HG02798 (cell line): ENCODE measurements around the gene CROT.
A peak's percentile ranks its signal among the peaks of the same experiment; 100 is the strongest.

Experiments used
- ATAC-seq: cut with Tn5 transposase; IDR thresholded peaks from one replicate; pipeline ENCODE4 v1.9.1; 2021; ENCODE audit warnings: mild to moderate bottlenecking; ENCODE audit not compliant: unreplicated experiment, poor library complexity

CROT gene

DNA sequence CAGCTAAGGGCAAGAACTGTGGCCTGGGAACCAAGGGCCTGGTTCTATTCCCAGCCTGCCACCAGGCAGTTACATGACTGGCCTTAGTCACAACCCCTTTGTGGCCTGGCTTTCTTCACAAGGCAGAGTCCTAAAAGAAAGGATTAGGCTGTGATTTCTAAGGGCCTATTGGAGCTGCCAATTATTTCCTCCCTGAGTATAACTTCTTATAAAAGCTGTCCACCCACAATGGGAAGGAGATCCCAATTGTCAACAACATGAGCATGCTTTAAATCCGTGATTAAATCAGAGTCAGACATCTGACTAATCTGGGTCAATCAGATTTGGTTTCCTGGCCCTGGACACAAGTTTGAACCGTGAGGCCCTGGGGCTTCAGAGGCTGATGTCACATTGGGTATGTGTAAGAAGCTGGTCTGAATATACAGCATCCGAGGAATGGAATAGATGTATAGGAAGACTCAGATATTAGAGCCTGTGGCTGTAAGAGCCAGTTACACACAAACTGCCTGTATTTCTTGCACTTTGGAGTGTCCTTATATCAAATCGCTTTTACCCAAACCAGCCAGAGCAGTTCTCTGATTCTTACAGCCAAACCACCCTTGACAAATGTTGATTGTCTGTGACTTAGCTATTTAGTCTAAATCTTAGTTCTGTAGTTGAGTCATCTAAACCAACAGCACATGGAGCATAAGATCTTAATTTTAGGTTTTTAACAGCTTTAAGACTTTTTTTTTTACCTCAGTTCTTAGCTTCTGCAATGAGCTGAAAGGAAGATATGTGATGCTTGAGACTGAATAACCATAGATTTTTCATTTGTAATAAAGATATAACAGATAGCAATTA is 68.7 kb downstream of the CROT start:
- ATAC-seq: no peak

DNA sequence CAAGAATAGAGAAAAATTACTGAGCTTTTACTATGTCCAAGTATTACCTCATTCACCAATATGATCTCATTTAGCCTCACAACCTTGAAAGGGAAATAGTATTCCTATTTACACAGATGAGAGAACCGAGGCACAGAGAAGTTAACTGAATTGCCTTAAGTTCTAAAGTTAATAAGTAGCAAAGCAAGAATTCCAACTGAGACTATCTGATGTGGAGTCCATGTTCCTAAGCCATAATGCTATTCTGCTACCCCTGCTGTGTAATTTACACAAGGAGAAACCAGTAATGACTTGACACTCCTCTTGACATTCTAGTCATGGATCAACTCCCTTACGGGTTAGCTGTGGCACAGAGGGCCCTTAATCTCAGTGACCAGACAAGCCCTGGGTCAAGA is 69.3 kb downstream of the CROT start:
- ATAC-seq: no peak

GRCh38 chr7:87416682-87417587 is 71.5 kb downstream of the CROT start:
- peak; percentile 77 for ATAC-seq

- ATAC-seq: no peak
These were observed 74.7 kb downstream of the CROT start for GRCh38 chr7:87420173-87420572.

DNA sequence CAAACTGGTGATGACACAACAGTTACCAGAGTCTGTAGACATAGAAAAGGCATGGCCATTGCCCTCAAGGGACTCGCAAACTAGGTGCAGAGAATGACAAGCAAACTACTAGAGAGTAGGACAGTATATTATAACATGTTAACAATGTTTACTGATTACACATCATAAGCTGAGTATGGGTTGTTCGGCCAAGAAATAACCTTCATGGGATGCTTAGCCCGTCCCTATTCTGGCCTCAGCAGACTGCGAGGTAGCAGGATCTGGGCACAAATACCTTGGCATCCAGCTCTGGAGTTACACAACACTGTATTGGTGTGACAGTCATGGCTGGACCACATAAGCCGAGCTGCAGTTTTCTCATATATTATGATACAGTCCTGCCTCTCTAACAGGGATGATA is 78.6 kb downstream of the CROT start:
- ATAC-seq: no peak

DNA sequence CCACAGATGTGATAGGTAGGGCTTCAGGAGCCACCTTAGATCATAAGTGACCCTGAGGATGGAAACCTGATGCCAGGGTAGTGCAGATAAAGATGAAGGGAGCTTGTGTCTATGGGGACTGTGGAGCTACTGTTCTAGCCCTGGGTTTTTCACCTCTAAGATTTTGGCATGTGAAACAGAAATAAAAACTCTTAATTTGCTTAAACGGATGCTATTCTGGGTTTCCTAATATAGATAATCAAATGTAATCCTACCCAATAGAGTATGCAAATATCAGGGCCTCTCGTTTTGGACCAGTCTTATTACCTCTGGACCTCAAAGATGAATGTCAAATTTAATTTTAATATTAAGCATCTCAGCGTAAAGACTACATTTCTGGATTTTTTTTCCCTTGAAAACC is 80.7 kb downstream of the CROT start:
- peak; percentile 84 for ATAC-seq

GRCh38 chr7:87427288-87427687 is 81.8 kb downstream of the CROT start:
- ATAC-seq: no peak

GRCh38 chr7:87432536-87432935 is 87.1 kb downstream of the CROT start:
- no peak for ATAC-seq

- no peak for ATAC-seq
These were observed 90.1 kb downstream of the CROT start for GRCh38 chr7:87435546-87435945.

DNA sequence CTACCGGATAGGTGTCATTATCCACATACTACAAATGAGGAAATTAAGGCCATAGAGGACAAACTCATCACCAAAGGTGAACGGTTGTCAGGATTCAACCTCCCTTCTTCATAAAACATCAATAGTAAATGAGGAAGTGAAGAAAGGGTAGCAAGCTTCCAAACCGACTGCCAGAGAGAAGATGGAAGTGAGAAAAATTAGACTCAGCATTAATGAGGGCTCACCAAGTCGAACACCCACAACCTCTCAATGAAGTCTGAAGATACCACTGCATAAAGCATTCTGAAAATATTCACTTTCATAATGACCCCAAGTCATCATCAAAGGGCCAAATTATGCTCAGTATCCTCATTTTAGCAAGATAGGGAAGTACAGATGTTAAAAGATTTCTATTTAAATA is 100.4 kb downstream of the CROT start:
- ATAC-seq: peak; percentile 84

DNA sequence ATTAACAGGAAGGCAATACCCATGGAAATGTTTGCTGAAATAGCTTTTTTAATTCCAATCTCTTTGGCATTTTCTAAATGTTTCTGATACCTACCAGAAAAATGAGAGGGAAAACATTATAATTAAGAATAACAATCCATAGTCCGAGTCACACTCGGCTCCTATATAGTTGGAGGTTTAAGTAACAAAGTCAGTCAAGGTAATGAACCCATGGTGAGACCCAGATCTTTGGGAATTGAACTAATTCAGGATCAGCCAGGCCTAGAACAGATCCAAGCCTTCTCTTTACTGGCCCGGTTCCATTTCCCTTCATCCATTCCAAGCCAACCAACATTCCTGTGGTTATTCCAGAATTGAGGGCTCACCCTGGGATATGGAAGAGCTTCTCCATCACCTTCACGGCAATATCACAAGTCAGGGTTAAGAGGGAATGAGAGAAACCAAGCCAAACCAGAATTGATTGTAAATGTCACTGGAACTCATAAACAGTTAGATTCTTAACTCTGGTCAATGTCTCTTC is 101.7 kb downstream of the CROT start:
- no peak for ATAC-seq

- ATAC-seq: no peak
These were observed 102.9 kb downstream of the CROT start for GRCh38 chr7:87448388-87448787.
